Kidney epithelial cell (primary cell): ENCODE results near the gene SRRM2. TPM values are rescaled to one million over a fixed set of nuclear protein-coding genes. Genes with fewer than 3 reads are reported as not detected.

Experiments
- DNase-seq: peaks from one replicate; pipeline ENCODE4 v3.0.0-alpha.2; 2010; ENCODE audit warnings: low read depth
- H3K27me3 ChIP-seq: 2 replicates; pipeline ENCODE4 v1.6.0; 2011; ENCODE audit warnings: low read length; ENCODE audit not compliant: control insufficient read depth, insufficient read depth
- H3K36me3 ChIP-seq: 2 replicates; pipeline ENCODE4 v1.5.1; 2011; ENCODE audit warnings: low read length; ENCODE audit not compliant: control insufficient read depth, insufficient read depth
- H3K4me3 ChIP-seq: 2 replicates; pipeline ENCODE4 v1.5.1; 2011; ENCODE audit warnings: low read depth, mild to moderate bottlenecking, control low read depth, low read length
- CTCF ChIP-seq: IDR thresholded peaks from 2 replicates; pipeline ENCODE4 v1.5.1; 2011; ENCODE audit warnings: mild to moderate bottlenecking, moderate library complexity, low read length, control low read depth, inconsistent platforms; ENCODE audit not compliant: insufficient read depth, poor library complexity, severe bottlenecking
- total RNA-seq: library from RNA; depleted of rRNA; stranded (reverse); fragments of >200 nt; gene quantifications from 2 replicates; pipeline ENCODE4 v1.2.3, GENCODE V29; 2015

Gene SRRM2
- total RNA-seq, 1 donor from 2014 or later = 82.6 TPM

DNA sequence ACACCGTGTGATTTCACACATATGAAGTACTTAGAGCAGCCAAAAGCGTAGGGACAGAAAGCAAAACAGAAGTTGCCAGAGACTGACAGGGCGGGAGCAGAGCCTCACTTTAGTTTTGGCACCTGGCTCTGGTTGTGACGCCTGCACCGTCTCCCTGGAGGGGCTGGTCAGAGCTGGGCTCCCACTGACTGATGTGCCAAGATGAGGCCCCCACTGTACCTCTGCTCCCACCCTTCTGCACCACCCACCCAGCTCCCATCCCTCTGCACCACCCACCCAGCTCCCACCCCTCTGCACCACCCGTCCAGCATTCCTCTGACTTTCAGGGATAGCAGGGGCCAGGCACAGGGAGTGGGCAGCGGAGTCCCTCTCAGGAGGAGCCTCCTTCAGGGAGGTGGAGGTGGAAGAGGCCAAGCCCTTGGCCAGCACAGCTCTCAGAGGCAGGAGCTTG, 61.4 kb downstream of the SRRM2 start:
- Histone ChIP-seq H3K27me3 (peaks cover 7% of the 10 kb centered on the region), H3K36me3 (no peaks in the 10 kb centered on the region)
- no peak for TF ChIP-seq CTCF

DNA sequence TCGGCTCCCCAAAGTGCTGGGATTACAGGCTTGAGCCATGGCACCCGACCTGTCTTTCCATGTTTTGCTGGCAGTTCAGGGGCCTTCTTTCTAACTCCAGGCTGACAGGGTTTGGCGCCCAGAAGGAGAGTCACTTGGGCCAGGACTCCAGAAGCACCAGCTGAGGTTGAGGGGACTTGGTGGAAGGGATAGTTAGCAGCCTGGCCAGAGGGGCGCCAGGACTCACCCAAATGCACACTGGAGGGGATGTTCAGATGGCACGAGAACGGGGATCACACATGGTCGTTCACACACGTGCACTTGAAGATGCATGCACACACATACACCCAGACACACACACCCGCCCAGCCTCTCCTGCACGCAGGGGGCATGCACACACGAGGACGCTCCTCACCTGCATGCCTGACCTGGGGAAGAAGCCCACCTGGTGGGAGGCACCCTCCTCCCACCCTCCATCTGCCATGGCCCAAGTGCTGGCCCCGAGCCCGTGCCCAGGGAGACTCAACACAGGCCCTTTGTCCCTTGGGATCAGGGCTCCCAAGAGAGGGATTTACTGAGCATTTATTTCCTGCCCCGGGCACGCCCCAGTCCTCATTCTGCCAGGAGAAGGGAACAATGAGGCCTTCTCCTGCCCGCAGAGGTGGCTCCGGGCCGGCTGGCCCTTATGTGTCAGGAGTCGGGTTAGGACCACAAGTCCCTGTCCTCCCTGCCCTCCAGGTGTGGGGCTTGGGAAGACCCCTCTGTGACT, 62.3 kb downstream of the SRRM2 start:
- H3K4me3 ChIP-seq = no peak overlapping the region
- no peak for DNase-seq
- H3K27me3 ChIP-seq = peaks cover 7% of the 10 kb centered on the region
- no peaks in the 10 kb centered on the region for H3K36me3 ChIP-seq
- TF ChIP-seq CTCF = no peak

More for the DNA sequence above, 61.4 kb downstream of the SRRM2 start:
- H3K4me3 ChIP-seq = no peak overlapping the region
- no peak for DNase-seq

DNA sequence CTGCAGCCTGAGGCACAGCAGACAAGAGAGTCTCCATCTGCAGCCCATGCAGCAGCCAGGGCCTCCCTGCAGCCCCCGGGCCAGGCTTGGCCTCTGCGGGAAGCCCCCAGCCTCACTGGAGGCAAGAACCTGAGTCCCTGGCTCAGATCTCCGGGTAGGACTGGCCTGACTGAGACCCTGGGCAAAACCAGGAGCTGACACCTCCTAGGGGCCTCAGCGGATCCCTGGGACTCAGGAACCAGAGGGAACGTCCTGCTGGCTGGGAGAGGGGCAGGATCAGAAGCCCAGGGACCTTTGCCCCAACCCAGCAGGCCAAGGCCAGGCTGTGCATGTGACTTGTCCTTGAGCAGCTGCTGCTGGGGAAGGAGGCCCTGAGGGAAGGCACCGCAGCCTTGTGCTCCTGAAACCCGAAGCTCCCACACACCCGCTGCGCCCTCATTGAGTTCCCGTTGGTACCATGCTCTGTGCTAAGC, 62.9 kb downstream of the SRRM2 start:
- no peak for TF ChIP-seq CTCF
- DNase-seq = no peak
- Histone ChIP-seq H3K4me3 (no peak overlapping the region), H3K27me3 (peaks cover 7% of the 10 kb centered on the region), H3K36me3 (no peaks in the 10 kb centered on the region)

DNA sequence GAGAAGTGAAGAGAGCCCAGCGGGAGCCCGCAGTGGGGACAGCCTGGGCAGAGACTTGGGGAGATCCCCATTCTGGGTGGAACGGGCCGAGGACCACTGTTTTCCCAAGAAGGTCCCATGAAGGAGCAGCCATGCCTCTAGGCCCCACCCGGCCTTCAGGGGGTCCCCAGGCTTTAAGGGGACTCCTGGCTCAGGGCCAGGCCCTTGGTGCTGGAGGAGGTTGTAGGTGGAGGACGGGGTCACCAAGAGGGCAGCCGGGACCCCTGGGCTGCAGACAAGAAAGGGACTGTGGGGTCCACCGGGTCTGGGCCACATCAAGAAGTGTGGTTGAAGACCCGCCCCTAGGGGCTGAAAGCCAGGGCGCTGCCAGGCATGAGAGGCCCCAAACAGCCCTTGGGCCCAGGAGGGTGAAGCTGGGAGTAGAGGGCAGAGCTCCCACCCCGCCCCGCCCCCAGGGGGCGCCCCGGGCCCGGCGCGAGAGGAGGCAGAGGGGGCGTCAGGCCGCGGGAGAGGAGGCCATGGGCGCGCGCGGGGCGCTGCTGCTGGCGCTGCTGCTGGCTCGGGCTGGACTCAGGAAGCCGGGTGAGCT, 64.4 kb downstream of the SRRM2 start, which contains the start of gene PRSS21:
PRSS21 (plus strand) TSS at position 487 of the 589 bp plus-strand sequence; CDS start at position 519, 32 bp downstream.
- Histone ChIP-seq H3K27me3 (peaks cover 3% of the 10 kb centered on the region), H3K36me3 (no peaks in the 10 kb centered on the region), H3K4me3 (peak within 1 kb of the TSS; percentile 14)
- peak; percentile 28 for TF ChIP-seq CTCF
- DNase-seq = no peak

GRCh38 chr16:2817340-2818271, 65.2 kb downstream of the SRRM2 start:
- H3K36me3 ChIP-seq = no peaks in the 10 kb centered on the region
- H3K4me3 ChIP-seq = peak overlapping the region; percentile 14
- no peak for DNase-seq
- peaks cover 3% of the 10 kb centered on the region for H3K27me3 ChIP-seq
- TF ChIP-seq CTCF = no peak
